KG1 (cell line): ENCODE data around the gene KCNIP3.

Experiments
- DNase-seq: peaks from one replicate; lab custom pipeline; 2025; lab: John Stamatoyannopoulos, UW

Gene KCNIP3

DNA sequence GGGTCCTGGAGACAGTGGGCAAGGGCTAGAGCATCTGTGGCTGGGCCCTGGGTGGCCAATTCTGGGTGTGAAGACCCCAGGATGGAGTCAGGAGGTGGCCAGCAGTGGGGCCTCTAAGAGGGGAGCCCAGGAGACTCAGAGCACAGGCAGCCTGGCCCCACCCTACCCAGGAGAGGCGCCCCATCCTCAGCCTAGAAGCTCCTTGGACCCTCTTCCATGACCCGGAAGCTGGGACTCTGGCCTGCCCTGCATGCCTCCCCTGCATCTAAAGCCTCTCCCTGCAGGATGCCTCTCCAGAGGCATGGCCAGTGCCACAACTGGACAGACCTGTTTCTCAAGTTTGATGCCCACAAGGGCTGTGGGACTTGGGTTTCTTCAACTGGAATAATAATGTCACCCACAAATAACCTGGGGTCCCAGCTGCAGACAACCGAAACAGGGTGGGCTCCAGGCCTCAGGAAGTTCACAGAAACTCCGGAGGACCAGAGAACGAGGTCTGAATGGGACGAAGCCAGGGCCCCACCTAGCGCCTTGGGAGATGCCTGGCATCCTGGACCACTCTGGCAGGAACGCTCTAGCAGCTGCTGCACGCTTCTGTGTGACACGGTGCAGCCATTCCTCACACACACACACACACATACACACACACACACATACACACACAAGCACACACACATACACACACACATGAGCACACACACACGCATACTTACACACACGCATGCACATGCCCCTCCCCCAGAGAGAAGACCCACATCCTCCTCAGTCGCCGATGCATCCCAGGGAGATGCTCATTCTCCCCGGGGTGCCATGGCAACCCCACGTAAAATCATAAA, 16.4 kb downstream of the KCNIP3 start:
- DNase-seq, result no peak

DNA sequence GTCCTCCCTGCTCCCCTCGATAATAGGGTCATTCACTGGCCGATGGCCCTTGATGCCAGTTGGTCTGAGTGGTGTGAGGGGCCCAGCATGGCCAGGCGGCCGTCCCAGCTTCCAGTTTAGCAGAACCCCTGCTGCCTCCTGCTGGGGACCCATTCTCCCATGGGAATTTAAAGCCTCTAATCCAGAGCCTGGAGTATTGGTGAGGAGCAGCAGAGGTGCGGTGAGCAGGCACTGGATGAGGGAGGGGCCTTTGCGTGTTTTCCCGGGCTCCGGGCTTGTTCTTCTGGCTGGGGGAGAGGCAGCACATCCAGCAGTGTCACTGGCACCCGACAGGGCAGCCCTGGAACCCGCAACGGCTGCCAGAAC, 17.4 kb downstream of the KCNIP3 start:
- no peak for DNase-seq

- DNase-seq, result no peak
Measured at GRCh38 chr2:95314964-95315611, 17.9 kb downstream of the KCNIP3 start.

- DNase-seq, result no peak
Measured at GRCh38 chr2:95315801-95316411, 18.8 kb downstream of the KCNIP3 start.

DNA sequence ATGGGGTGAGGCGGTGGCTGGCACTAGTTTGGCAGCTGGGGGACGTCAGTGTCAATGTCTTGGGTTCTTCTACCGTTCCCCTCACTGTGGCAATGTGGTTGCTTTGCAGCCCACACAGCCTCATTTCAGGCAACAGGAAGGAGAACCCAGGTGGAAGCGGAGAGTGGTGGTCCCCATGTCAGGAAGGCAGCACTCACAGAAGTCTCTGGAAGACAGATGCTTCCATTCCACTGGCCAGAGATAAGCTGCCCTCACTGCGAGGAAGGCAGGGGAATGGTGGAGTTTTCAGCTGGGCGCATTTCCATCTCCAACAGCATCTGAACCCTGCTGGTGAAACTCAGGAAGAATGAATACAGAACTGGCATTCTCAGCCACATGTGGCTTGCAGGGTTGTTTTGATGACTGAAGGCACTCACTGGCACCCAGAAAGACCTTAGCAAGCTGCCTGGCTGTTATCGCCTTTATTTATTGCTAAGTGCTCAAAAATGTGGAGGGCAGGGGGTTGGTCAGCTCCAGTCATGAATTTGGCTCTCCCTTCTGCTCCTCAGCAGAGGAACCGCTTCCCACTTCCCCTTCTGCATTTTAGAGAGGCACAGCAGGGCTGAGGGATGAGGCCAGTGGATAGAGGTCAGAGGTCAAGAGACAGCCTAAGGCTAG, 19.4 kb downstream of the KCNIP3 start:
- DNase-seq, result no peak

DNA sequence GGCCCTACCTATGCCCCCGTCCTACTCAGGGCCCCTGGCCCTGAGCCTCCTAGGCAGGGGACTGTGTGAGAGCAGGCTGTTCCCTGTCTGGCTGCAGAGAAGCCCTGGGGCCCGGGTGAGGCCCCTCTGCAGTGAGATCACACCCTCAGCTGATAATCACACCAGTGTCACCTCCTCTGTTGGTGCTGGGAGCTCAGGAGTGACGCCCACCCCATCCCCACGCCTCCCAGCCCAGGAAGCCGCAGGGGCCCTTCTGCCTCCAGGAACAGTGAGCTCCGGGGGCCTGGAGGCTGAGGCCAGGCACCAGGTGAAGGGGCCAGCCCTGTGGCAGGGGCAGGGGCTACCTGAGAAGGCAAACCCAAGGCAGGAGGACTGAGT, 20.0 kb downstream of the KCNIP3 start:
- no peak for DNase-seq

DNA sequence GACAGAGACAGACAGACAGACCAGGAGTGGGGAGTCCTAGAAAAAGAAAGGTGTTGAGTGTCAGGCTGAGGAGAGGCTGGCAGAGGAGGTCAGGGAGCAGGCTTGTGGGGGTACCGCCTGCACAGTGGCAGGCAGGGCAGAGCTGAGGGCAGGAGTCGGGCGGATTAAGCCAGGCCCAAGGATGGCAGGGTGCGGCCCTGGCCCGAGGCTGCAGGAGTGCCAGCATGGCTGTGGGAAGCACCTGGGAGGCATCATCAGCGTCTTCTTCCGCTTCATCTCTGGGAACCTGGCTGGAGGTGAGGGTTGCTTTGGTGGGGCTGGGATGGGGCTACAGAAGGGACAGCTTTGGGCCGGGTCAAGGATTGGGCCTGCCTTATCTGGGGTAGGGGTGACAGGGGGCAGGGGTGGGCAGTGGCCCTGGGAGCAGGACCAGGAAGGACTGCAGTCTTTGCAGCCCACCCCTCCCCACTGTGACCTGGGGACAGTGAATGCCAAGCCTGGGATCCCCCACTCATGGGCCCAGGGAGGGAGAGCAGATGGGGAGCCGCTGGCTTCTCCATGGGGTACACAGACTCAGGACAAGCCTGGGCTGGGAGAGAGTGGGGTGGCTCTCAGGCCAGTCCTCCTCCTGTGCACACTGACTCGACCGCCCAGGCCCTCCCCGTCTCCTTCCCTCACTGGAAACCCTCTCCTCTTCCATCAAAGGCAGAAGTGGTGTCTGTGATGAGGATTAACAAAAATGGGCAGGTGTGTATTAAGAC, 20.7 kb downstream of the KCNIP3 start:
- no peak for DNase-seq

GRCh38 chr2:95318431-95319220, 21.5 kb downstream of the KCNIP3 start:
- no peak for DNase-seq

DNA sequence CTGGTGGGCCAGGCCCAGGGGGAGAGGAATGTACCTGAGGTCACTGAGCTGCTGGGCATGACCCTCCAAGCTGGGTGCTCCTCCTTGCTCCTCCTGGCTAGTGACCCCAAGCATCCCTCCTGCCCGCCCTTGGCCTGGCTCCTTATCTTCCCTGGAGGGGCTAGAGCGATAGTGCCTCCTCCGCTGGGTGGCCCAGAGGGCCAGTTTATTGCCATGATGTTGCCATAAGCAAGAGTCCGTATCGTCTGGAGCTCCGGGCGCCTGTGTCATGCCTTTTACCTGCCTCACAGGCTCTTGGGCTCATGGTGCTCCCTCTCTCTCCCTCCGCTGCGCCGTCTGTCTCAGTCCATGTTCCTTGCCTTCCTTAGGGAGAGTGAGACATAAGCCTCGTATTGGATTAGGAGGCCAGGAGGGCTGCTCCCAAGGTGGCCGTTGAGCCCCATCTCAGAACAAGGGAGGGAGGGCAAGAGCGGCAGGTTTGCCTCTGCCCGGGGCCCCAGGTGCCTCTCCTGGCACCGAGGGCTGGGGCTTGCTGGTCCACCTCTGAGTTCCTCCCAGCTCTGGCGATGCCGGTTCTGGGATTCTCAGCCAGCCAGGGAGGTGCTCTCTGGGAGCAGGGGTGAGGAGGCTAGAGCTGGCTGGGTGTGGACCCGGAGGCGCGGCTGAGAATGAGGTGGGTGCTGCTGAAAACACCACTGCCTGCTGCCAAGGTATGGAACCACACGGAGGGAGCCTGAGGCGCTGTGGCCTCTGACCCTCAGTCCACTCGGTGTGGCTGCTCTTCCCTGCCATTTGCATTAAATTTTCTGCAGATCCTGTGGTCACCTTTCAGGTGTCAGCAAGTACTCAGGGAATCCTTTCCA, 22.6 kb downstream of the KCNIP3 start:
- DNase-seq, result no peak

DNA sequence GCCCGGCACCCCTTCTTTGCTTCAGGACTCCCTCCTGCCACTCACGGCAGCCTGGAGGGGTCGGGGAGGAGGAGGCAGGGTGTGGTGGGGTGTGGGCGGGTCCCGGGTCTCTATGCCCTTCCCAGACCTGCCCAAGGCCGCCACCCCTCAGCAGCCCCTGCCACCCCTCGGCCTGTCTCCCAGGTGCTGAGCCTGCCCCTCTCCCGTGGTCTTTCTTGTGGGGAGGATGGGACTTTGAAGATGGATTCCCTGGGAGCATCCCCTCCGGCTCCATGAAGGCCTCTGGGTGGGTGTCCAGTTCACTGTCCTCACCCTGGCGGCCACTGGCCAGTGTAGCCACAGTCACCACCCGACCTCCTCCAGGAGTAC, 23.2 kb downstream of the KCNIP3 start:
- no peak for DNase-seq

- DNase-seq, result no peak
Measured at GRCh38 chr2:95320986-95321767, 24.0 kb downstream of the KCNIP3 start.

- no peak for DNase-seq
Measured at GRCh38 chr2:95323347-95324155, 26.4 kb downstream of the KCNIP3 start.

GRCh38 chr2:95325026-95325425, 27.9 kb downstream of the KCNIP3 start:
- no peak for DNase-seq

DNA sequence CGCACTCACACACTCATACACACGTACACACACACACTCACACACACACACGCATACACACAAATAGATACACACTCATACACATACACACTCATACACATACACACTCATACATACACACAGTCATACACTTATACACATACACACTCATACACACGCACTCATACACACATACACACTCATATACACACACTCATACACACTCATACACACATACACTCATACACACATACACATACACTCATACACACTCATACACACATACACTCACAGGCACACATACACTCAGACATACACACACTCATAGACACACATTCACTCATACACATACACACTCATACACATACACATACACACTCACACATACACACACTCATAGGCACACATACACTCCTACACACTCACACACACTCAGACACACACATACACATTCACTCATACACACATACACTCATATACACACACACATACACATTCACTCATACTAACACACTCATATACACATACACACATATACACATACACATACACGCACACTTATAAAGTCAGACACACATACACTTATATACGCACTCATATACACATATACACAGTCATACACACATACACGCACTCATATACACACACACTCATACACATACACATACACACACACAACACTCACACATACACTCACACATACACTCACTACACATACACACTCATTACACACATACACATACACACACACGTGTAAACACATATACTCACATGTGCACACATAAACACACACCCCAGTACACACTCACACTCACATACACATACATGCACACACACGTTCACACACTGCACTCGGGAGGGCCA, 28.7 kb downstream of the KCNIP3 start:
- no peak for DNase-seq

GRCh38 chr2:95326433-95327140, 29.4 kb downstream of the KCNIP3 start:
- no peak for DNase-seq

GRCh38 chr2:95327861-95328260, 30.7 kb downstream of the KCNIP3 start:
- DNase-seq, result no peak
